GM19240 (cell line): ENCODE data around the gene CHCHD10.

ENCODE experiments used
- DNase-seq: peaks from one replicate; pipeline ENCODE4 v3.0.0; 2011; ENCODE audit warnings: low spot score; ENCODE audit not compliant: insufficient read length

The CHCHD10 gene

GRCh38 chr22:23767673-23768548 is at the start of gene CHCHD10:
Gene CHCHD10 (minus strand): TSS chr22:23767972. CDS start chr22:23767874, 98 bp downstream.
- DNase-seq, result peak; percentile 74

GRCh38 chr22:23817146-23817545 is 49.4 kb upstream of the CHCHD10 start:
- DNase-seq, result no peak

GRCh38 chr22:23816156-23816976 is 48.6 kb upstream of the CHCHD10 start:
- no peak for DNase-seq

GRCh38 chr22:23815541-23816155 is 47.9 kb upstream of the CHCHD10 start:
- no peak for DNase-seq

- DNase-seq, result no peak
Observed at GRCh38 chr22:23812378-23812777, 44.6 kb upstream of the CHCHD10 start.

GRCh38 chr22:23806837-23807236 is 39.1 kb upstream of the CHCHD10 start:
- DNase-seq, result no peak

- no peak for DNase-seq
Observed at GRCh38 chr22:23804781-23805291, 37.1 kb upstream of the CHCHD10 start.

GRCh38 chr22:23803001-23803819 is 35.4 kb upstream of the CHCHD10 start:
- peak; percentile 52 for DNase-seq

GRCh38 chr22:23801886-23802377 is 34.2 kb upstream of the CHCHD10 start:
- DNase-seq, result no peak

GRCh38 chr22:23801238-23801821 is 33.6 kb upstream of the CHCHD10 start:
- DNase-seq, result no peak

- peak; percentile 33 for DNase-seq
Observed at GRCh38 chr22:23800297-23801237, 32.8 kb upstream of the CHCHD10 start.

- DNase-seq, result no peak
Observed at GRCh38 chr22:23796461-23796860, 28.7 kb upstream of the CHCHD10 start.

GRCh38 chr22:23793326-23793725 is 25.6 kb upstream of the CHCHD10 start:
- no peak for DNase-seq

- DNase-seq, result no peak
Observed at GRCh38 chr22:23791738-23792645, 24.2 kb upstream of the CHCHD10 start.

- DNase-seq, result no peak
Observed at GRCh38 chr22:23790819-23791737, 23.3 kb upstream of the CHCHD10 start.

GRCh38 chr22:23789638-23790037 is 21.9 kb upstream of the CHCHD10 start:
- no peak for DNase-seq

GRCh38 chr22:23789121-23789520 is 21.3 kb upstream of the CHCHD10 start:
- DNase-seq, result no peak
